ENCODE results near the gene CPTP.

The CPTP gene

GRCh38 chr1:1324524-1325287 lies at the start of gene CPTP, which contains the start of gene INTS11:
TSS of gene CPTP (plus strand) at chr1:1324802. CDS start at chr1:1326911, 2,109 bp downstream.
TSS of gene INTS11 (minus strand) at chr1:1324660. CDS start at chr1:1324608, 52 bp downstream.
- peak; percentile 84 for DNase-seq (ENCODE audit: low spot score)

GRCh38 chr1:1274931-1275431 lies 49.6 kb upstream of the CPTP start:
- DNase-seq (ENCODE audit: low spot score): no peak

- no peak for DNase-seq (ENCODE audit: low spot score)
These were observed 48.8 kb upstream of the CPTP start for GRCh38 chr1:1275836-1276235.

DNA sequence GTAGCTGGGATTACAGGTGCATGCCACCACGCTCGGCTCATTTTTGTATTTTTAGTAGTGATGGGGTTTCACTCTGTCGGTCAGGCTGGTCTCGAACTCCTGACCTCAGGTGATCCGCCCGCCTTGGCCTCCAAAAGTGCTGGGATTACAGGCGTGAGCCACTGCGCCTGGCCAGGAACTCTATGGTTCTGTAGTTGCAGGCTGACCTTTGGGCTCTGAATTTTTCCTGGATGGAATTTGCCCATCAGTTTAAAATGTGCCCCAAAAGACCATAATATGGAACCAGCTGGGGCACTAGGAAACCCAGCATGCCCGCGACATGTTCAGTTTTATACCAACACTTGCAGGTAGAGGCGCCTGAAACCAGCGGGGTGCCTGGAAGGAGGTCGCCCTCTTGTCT lies 46.0 kb upstream of the CPTP start:
- DNase-seq (ENCODE audit: low spot score): no peak

DNA sequence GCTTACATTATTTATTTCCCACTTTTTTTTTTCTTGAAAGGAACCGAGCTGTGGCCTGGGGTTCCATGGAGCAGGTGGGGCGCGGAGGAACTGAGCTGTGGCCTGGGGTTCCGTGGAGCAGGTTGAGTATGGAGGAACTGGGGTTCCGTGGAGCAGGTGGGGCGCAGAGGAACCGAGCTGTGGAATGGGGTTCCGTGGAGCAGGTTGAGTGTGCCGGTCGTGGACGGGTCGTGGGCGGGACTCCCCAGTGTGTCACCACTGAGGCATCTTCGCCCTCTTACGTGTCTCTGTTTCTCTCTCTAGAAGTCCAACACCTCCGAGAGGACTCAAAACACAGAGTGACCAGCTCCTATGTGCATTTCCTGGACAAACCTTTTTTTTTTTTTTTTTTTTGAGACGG lies 45.6 kb upstream of the CPTP start:
- no peak for DNase-seq (ENCODE audit: low spot score)

DNA sequence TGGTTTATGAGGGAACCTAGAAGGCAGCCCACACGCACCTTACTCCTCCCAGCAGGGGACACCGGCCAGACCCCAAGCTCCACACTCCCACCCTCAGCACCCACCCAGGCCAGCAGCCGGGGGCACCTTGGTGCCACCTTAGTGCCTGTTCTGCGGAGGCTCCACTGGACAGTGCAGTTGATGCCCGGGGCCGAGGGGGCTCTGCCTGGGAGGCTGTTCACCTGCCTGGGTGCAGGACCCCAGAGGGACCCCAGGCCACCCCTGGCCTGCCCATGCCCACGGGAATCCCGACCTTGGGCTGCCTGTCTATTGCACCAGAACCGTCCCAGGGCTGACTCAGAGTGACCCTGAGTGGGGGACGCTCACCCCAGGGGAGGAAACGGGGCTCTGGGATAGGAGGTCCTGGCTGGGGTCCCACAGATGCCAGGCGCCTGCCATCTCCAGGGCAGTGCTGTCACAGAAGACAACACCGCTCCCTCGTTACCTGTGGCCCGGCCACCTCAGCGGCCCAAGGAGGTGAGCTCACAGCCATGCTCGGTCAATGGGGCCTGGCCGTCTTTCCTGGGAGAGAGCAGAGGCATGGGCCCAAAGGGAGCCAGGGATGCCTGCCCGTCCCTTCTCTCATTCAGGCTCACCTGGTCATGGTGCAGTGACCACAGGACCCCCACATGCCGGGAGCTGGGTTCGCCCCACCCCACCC lies 43.7 kb upstream of the CPTP start:
- DNase-seq (ENCODE audit: low spot score): no peak

DNA sequence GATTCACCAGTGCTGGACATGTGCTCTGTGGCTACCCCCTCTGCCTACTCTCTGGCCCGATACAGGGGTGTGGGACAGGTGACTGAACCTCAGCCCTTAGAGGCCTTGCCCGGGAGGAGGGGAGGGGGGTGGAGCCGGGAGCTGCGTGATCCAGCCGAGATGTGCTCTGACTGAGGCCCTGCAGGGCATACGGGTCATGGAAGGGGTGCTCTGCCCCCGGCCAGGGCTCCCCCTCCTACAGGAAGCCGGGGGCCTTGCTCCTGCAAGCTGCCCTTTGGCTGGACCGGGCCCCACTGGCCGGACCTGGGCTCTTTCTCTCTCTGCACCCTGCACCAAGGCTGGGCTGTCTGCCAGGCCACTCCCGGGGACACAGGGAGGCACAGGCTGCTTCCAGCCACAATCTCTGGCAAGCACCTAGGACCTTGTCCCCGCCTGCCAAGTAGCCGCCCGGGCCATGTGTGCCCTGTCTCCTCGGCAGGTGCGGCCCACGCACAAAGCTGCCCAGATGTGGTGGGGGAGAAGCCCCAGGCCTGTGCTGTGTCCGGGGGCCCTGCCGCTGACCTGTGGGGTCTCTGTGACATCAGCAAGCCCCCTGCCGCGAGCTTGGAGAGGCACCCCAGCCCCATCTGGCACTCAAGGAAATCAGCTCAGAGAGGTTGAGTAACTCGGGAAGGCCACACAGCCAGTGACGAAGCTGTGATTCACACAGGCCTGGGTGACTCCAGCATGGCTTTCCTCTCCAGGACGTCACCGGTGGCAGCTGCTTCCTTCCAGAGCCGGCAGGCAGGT lies 42.9 kb upstream of the CPTP start:
- no peak for DNase-seq (ENCODE audit: low spot score)

DNA sequence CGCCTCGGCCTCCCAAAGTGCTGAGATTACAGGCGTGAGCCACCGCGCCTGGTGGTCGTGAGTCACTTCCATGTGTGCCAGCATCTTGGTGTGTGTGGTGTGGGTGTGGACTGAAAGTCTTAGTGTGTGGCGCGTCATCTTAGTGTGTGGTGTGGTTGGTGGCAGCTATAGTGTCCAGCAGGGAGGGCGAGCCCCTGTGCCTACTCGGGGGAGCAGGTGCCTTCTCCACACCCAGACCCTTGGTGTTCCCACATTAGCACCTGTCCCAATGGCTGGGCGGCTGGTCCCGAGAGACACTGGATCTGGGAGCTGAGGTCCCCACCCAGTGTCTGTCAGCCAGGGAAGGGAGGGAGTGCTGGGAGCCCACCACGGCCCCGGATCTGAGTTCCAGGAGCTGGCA lies 41.6 kb upstream of the CPTP start:
- no peak for DNase-seq (ENCODE audit: low spot score)

DNA sequence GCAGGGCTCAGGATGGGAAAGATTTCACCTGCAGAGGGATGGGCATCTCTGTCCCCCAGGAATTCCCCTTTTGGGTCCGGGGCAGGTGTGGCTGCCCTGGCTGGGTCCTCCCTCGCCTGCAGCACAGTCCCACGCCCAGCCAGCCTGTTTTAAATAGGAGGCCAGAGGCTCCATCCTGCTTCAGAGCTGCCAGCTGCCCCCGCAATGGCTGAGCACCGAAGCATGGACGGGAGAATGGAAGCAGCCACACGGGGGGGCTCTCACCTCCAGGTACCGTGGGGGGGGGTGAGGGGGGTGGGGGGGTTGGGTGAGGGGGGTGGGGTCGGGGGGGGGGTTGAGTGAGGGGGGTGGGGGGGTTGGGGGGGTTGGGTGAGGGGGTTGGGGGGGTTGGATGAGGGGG lies 40.8 kb upstream of the CPTP start:
- no peak for DNase-seq (ENCODE audit: low spot score)

- no peak for DNase-seq (ENCODE audit: low spot score)
These were observed 40.1 kb upstream of the CPTP start for GRCh38 chr1:1284221-1285101.

DNA sequence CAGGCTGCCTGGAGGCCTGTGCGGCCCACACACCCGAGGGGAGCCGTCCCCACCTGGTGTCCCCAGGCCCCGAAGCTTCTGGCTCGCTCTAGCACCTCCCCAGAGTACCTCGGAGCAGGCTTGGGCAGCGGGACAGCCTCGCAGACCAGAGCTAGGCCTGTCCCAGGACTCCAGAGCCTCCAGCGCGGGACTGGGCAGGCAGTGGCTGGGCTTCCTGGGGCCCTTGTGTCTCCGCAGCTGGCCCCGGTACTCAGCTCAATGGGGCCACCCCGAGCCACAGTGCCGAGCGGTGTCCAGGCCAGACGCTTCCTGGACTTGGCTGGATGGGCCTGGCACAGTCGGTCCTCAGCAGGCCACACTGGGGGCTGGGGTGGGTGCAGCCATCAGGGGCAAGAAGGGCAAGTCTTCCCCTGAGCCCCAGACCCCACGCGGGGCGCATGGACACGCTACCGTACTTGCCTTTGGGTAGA lies 39.5 kb upstream of the CPTP start:
- DNase-seq (ENCODE audit: low spot score): no peak

GRCh38 chr1:1285611-1286311 lies 38.8 kb upstream of the CPTP start:
- DNase-seq (ENCODE audit: low spot score): no peak

DNA sequence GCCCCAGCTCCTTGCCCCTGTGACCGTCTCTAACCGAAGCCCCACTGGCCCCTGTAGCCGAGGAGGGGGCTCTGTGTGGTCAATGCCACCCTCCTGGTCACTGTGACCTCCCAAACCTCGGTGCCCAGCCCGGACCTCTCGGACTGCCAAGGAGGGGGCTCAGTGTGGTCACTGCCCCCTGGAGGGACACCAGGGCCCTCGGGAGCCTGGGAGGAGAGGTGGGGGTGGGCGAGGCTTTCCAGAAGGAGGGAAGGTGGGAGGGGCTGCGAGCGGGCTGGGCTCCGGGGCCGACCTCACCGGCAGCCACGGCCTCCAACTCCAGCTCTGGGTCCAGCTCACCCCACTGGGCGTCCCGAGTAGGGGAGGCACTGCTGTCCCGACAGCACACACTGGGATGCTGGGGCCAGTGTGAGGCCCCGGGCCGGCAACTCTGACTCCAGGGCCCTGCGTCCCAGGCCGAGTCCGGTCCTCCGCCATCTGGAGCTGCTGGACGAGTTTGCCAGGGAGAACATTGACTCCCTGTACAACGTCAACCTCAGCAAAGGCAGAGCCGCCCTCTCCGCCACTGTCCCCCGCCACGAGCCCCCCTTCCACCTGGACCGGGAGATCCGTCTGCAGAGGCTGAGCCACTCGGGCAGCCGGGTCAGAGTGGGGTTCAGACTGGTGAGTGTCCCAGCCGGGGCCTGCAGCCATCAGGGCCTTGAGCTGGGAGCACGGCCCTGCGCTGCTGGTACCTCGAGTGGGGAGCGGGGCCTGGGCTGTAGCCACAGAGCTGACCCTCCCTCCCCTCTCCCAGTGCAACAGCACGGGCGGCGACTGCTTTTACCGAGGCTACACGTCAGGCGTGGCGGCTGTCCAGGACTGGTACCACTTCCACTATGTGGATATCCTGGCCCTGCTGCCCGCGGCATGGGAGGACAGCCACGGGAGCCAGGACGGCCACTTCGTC lies 38.0 kb upstream of the CPTP start:
- DNase-seq (ENCODE audit: low spot score): no peak

GRCh38 chr1:1287288-1288110 lies 37.1 kb upstream of the CPTP start:
- DNase-seq (ENCODE audit: low spot score): no peak

DNA sequence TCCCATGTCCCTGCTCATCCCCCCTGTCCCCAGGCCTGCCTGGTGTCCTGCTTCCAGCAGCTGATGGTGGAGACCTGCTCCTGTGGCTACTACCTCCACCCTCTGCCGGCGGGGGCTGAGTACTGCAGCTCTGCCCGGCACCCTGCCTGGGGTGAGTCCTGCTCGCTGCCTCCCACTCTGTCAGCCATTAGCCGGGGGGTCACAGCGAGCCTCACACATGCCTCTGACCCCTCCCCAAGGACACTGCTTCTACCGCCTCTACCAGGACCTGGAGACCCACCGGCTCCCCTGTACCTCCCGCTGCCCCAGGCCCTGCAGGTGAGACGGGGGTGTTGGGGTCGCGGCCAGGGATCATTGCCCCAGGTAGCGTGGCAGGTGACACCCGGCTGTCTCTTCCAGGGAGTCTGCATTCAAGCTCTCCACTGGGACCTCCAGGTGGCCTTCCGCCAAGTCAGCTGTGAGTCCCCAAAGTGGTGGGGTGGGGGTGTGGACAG lies 34.3 kb upstream of the CPTP start:
- no peak for DNase-seq (ENCODE audit: low spot score)

- DNase-seq (ENCODE audit: low spot score): no peak
These were observed 33.5 kb upstream of the CPTP start for GRCh38 chr1:1291023-1291528.

- DNase-seq (ENCODE audit: low spot score): no peak
These were observed 32.8 kb upstream of the CPTP start for GRCh38 chr1:1291548-1292441.
